ENCODE measurements around the gene PRC1. TPM values are rescaled to one million over a fixed set of nuclear protein-coding genes. Genes with fewer than 3 reads are reported as not detected.
A peak's percentile ranks its signal among the peaks of the same experiment; 100 is the strongest.
"Not testable (repeated sequence)": the region's sequence is repeated elsewhere in the genome, so short reads cannot be mapped to it uniquely, and the experiment has no call there.

PRC1 gene
- total RNA-seq, 1 donor from 2014 or later, result 56.9 TPM

DNA sequence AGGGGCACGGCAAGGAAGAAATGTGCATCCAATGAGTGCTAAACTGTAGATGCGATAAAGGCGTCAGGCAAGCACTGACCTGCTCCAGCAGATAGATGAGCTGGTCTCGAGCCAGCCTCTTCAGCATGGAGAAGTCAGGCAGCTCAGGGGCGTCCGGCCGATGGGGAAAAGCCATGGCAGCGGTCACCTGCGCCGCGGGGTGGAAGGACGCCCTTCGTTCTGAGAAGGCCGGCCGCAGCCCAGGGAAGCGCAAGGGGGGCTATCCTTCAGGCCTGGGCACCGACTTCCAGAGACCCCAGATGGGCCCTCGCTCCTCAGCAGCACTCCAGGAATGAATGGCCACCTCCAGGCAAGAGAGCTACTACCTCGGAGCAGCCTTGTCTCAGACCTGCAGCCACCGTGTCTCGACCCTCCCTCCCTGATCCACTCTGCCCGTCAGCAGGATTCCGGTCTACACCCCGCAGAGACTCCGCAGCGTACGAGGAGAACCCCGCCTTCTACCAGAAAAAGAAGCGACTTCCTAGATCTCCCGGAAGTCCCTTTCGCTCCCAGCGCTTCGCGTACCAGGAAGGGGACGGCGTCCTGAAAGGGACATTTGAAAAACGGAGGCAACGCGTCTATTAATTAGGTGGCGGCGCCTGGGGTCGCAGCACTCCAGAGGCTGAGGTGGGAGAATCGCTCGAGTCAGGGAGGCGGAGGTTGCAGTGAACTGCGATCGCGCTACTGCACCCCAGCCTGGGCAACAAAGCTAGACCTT, 27.9 kb upstream of the PRC1 start, which contains the start of gene VPS33B:
VPS33B (minus strand) TSS at position 520 of the 757 bp plus-strand sequence; CDS start at position 175, 345 bp downstream.
- H3K27me3 Mint-ChIP-seq (ENCODE audit: low read depth), result no peaks in the 10 kb centered on the region
- no peaks in the 10 kb centered on the region for H3K36me3 Mint-ChIP-seq
- DNase-seq (ENCODE audit: low spot score in 2 of 2, unreplicated experiment in 2 of 2), result peak; percentile 41 to 73

DNA sequence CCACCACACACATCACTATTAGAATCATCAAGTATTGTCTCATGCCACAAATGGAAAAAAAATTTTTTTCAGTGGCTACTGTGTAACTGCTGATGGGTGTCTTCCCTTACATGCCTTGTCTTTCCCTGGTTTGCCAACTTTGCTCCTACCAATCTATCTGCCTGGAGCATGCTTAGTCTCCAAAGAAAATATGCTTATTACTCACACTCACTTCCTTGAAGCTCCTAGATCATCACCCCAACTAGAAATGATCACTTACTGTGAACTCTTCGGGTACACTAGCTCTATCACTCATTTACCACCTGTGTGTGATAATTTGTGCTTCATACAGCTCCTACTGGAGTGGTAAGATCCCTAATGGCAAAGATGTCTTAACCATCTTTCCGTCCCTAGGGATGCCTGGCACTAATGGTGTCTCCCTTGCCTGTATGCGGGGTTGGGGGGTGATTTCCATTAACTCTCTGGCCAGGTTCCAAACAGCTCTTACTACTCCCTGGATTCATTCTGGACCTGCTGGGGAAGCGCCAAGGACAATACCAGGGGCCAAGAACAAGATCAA, 27.3 kb upstream of the PRC1 start:
- Mint-ChIP-seq H3K27me3 (ENCODE audit: low read depth) (no peaks in the 10 kb centered on the region), H3K36me3 (peaks cover 4% of the 10 kb centered on the region), H3K27ac (peak overlapping the region; percentile 90), H3K4me3 (peak overlapping the region; percentile 95), H3K4me1 (peaks cover 21% of the 10 kb centered on the region), H3K9me3 (no peaks in the 10 kb centered on the region)
- DNase-seq (ENCODE audit: low spot score in 2 of 2, unreplicated experiment in 2 of 2), result no peak
- no peak for TF ChIP-seq CTCF (IDR thresholded peaks at IDR 0.05; ENCODE audit: unreplicated experiment)

More for the DNA sequence above, 27.9 kb upstream of the PRC1 start, which contains the start of gene VPS33B:
- Mint-ChIP-seq H3K4me3 (peak within 1 kb of the TSS; percentile 95), H3K4me1 (peaks cover 21% of the 10 kb centered on the region), H3K9me3 (no peaks in the 10 kb centered on the region), H3K27ac (peak within 1 kb of the TSS; percentile 90)
- no peak for TF ChIP-seq CTCF (IDR thresholded peaks at IDR 0.05; ENCODE audit: unreplicated experiment)

DNA sequence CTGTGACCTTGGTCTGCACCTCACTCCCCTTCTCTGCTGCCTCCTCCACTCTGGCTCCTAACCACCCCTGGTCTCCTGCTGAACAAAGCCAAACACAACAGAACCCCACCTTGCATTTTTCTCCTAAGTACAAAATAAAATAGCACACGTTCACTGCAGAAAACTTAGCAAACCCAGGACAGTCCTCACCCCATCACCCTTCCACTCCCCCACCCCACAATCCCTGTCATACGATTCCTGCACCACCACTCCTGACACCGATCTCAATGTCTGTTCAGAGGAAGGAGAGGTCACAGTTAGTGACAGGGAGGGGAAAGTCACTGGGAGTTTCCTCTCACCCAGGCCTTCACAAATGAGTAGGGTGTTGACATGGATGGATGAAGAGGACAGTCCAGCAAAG, 23.8 kb upstream of the PRC1 start:
- Mint-ChIP-seq H3K36me3 (peaks cover 10% of the 10 kb centered on the region), H3K27me3 (ENCODE audit: low read depth) (no peaks in the 10 kb centered on the region), H3K4me3 (no peak overlapping the region), H3K9me3 (no peaks in the 10 kb centered on the region), H3K27ac (peak overlapping the region; percentile 15), H3K4me1 (peaks cover 30% of the 10 kb centered on the region)
- no peak for DNase-seq (ENCODE audit: low spot score in 2 of 2, unreplicated experiment in 2 of 2)
- no peak for TF ChIP-seq CTCF (IDR thresholded peaks at IDR 0.05; ENCODE audit: unreplicated experiment)

DNA sequence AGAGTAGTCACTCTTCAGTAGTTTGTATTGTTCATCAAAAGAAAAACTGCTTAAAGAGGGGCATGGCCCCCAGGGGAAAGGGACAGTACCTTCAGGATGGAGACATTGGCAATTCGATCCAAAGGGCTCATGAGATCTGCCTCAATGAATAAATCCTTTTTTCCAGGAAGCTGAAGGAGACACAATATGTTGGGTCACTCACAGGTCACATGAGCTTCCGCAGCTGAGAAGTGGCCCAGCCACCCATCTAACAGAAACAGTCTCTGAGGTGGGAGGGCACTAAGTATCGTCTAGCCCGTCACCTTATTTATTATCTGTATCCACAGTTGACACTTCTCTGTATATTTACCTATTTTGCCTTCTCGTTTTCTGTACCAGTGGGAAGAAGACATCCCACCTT, 23.4 kb upstream of the PRC1 start:
- peak overlapping the region; percentile 15 for H3K27ac Mint-ChIP-seq
- DNase-seq (ENCODE audit: low spot score in 2 of 2, unreplicated experiment in 2 of 2), result no peak
- peaks cover 10% of the 10 kb centered on the region for H3K36me3 Mint-ChIP-seq
- TF ChIP-seq CTCF (IDR thresholded peaks at IDR 0.05; ENCODE audit: unreplicated experiment), result no peak
- H3K9me3 Mint-ChIP-seq, result no peaks in the 10 kb centered on the region
- H3K4me1 Mint-ChIP-seq, result peaks cover 26% of the 10 kb centered on the region
- no peak overlapping the region for H3K4me3 Mint-ChIP-seq
- H3K27me3 Mint-ChIP-seq (ENCODE audit: low read depth), result no peaks in the 10 kb centered on the region

- H3K4me1 Mint-ChIP-seq, result peaks cover 12% of the 10 kb centered on the region
- H3K9me3 Mint-ChIP-seq; DNase-seq (ENCODE audit: low spot score in 2 of 2, unreplicated experiment in 2 of 2); H3K27me3 Mint-ChIP-seq (ENCODE audit: low read depth); H3K4me3 Mint-ChIP-seq: not testable (repeated sequence)
- H3K36me3 Mint-ChIP-seq, result peaks cover 20% of the 10 kb centered on the region
- peak overlapping the region; percentile 31 for H3K27ac Mint-ChIP-seq
These were observed 19.4 kb upstream of the PRC1 start for GRCh38 chr15:91013701-91014100.

DNA sequence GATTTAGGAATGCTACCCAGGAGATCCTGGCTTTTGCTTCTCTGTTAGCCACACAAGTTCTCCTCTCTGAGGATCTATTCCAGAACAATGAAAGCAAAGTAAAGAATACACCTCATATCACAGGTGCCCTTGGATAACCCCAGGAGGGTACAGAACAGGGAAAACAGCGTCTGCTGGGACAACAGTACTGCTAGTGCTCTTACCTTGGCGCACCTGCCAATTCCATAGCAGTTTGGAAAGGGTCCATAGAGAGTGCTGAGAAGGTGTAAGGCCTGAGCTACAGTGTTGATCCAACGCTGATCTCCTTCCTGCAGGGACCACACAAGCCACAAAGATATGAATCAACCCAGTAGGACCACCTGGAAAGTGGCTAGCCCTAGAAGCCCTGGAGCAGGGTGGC, 12.9 kb upstream of the PRC1 start:
- Mint-ChIP-seq H3K27ac (no peak overlapping the region), H3K9me3 (no peaks in the 10 kb centered on the region), H3K36me3 (peaks cover 46% of the 10 kb centered on the region), H3K4me3 (no peak overlapping the region), H3K27me3 (ENCODE audit: low read depth) (no peaks in the 10 kb centered on the region), H3K4me1 (no peaks in the 10 kb centered on the region)
- TF ChIP-seq CTCF (IDR thresholded peaks at IDR 0.05; ENCODE audit: unreplicated experiment), result no peak
- no peak for DNase-seq (ENCODE audit: low spot score in 2 of 2, unreplicated experiment in 2 of 2)
